ENCODE results near the gene KCNA5.

KCNA5 gene

GRCh38 chr12:5017638-5018348, 25.9 kb upstream of the KCNA5 start:
- H3K27ac ChIP-seq, result no peak overlapping the region
- no peak for TF ChIP-seq CTCF (conservative IDR thresholded peaks at IDR 0.05)

GRCh38 chr12:5018677-5019076, 25.0 kb upstream of the KCNA5 start:
- no peak overlapping the region for H3K27ac ChIP-seq
- TF ChIP-seq CTCF (conservative IDR thresholded peaks at IDR 0.05), result no peak

GRCh38 chr12:5022025-5022424, 21.7 kb upstream of the KCNA5 start:
- TF ChIP-seq CTCF (conservative IDR thresholded peaks at IDR 0.05), result no peak
- H3K27ac ChIP-seq, result no peak overlapping the region

- peak; percentile 97 for TF ChIP-seq CTCF (conservative IDR thresholded peaks at IDR 0.05)
- H3K27ac ChIP-seq, result no peak overlapping the region
Measured at GRCh38 chr12:5022465-5023061, 21.1 kb upstream of the KCNA5 start.

GRCh38 chr12:5023842-5024241, 19.8 kb upstream of the KCNA5 start:
- no peak for TF ChIP-seq CTCF (conservative IDR thresholded peaks at IDR 0.05)

GRCh38 chr12:5026342-5026938, 17.2 kb upstream of the KCNA5 start:
- TF ChIP-seq CTCF (conservative IDR thresholded peaks at IDR 0.05), result no peak
- H3K27ac ChIP-seq, result no peak overlapping the region

More at GRCh38 chr12:5023842-5024241, 19.8 kb upstream of the KCNA5 start:
- no peak overlapping the region for H3K27ac ChIP-seq

- no peak for TF ChIP-seq CTCF (conservative IDR thresholded peaks at IDR 0.05)
- no peak overlapping the region for H3K27ac ChIP-seq
Measured at GRCh38 chr12:5027046-5027821, 16.4 kb upstream of the KCNA5 start.
